Measurements from ENCODE around the gene HPSE2. TPM values are rescaled to one million over a fixed set of nuclear protein-coding genes. Genes with fewer than 3 reads are reported as not detected.

HPSE2 gene
- total and polyA plus RNA-seq, 2 of the 13 experiments (the other 11 are each of a cell fraction or from before 2014, with no cell fraction given) = 0.01 TPM; not detected in 1

DNA sequence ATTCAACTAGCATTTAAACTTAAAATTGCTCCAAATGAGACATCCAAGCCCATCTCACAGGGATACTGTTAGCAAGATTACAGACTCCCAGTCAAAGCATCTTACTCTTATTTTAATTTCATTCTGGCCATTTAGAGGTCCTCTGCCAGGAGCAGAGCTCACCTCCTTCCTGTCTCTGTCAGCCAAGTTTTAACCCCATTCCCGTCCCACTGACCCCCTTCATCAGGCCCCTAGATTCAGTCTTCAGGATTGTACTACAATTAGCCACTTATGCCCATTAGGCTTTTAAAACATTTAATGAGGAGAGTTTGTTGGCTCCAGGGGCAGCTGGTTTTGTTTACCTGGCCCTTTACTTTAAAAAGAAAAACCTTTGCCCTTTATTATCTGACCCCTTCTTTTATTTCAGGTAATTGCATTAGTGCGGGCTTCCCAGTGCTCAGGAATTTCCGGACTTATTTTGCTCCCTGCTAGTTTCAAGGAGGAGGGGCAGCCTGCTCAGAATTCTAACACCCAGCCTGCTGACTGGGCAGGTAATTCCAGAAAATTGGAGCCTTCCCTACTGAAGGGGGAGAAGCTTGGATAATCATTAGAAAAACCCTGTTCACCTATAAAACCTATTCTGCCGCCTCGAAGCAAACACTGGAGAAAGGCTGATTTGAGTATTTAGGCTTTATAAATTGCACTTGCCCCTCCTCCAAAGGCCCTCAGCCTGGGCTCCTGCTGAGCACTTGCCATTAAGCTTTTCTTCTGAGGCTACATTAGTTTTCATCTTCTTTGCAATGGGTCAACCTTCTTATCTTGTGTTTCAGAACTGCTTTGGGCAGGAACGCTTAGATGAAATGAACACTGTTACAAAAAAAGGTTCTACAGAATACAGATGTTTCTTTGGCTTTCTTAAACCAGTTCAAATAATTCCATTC is 588.4 kb downstream of the HPSE2 start:
- no peak for ATAC-seq
- H3K4me3 ChIP-seq (replicated peaks in 1 of 3; ENCODE audit: insufficient read depth in 1 of 3, low read depth in 2 of 3, low read length in 3 of 3) = no peak overlapping the region
- in situ Hi-C loops (cut with HindIII; ENCODE audit: extremely low pct_ligation_motif_present, low pct_unique_long_range_greater_than_20kb) = no loop called here
- no peaks in the 10 kb centered on the region for H3K4me1 ChIP-seq (ENCODE audit: insufficient read depth, low read length)
- no peak overlapping the region for H3K4me2 ChIP-seq (ENCODE audit: low read depth, low read length)
- H2AFZ ChIP-seq (ENCODE audit: low read length) = no peak overlapping the region
- BruUV-seq (replicated peaks) = no TSS peak
- no peak for FAIRE-seq
- H3K27ac ChIP-seq (ENCODE audit: extremely low read length, insufficient read depth, low read length) = no peak overlapping the region
- no peaks in the 10 kb centered on the region for H3K27me3 ChIP-seq (ENCODE audit: control insufficient read depth in 1 of 2, insufficient read depth in 2 of 2, low read length in 2 of 2)
- CTCF ChIA-PET (ENCODE audit: low intra/inter-chr PET ratio, low total read pairs) = no interaction called here
- TF ChIP-seq ZBTB21 (CRISPR knock-in tag; IDR thresholded peaks at IDR 0.05) (no peak), CEBPB (IDR thresholded peaks at IDR 0.05; ENCODE audit: borderline replicate concordance, low read depth, low read length) (no peak), SP4 (CRISPR knock-in tag; IDR thresholded peaks at IDR 0.05) (no peak), RBAK (CRISPR knock-in tag; IDR thresholded peaks at IDR 0.05) (no peak)
- TF ChIP-seq, protein P1, sequence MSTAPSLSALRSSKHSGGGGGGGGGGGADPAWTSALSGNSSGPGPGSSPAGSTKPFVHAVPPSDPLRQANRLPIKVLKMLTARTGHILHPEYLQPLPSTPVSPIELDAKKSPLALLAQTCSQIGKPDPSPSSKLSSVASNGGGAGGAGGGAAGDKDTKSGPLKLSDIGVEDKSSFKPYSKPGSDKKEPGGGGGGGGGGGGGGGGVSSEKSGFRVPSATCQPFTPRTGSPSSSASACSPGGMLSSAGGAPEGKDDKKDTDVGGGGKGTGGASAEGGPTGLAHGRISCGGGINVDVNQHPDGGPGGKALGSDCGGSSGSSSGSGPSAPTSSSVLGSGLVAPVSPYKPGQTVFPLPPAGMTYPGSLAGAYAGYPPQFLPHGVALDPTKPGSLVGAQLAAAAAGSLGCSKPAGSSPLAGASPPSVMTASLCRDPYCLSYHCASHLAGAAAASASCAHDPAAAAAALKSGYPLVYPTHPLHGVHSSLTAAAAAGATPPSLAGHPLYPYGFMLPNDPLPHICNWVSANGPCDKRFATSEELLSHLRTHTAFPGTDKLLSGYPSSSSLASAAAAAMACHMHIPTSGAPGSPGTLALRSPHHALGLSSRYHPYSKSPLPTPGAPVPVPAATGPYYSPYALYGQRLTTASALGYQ (CRISPR knock-in tag; IDR thresholded peaks at IDR 0.05) = no peak
- TF ChIP-seq, protein P2, sequence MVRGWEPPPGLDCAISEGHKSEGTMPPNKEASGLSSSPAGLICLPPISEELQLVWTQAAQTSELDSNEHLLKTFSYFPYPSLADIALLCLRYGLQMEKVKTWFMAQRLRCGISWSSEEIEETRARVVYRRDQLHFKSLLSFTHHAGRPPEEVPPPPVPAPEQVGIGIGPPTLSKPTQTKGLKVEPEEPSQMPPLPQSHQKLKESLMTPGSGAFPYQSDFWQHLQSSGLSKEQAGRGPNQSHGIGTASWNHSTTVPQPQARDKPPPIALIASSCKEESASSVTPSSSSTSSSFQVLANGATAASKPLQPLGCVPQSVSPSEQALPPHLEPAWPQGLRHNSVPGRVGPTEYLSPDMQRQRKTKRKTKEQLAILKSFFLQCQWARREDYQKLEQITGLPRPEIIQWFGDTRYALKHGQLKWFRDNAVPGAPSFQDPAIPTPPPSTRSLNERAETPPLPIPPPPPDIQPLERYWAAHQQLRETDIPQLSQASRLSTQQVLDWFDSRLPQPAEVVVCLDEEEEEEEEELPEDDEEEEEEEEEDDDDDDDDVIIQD (CRISPR knock-in tag; IDR thresholded peaks at IDR 0.05; ENCODE audit: low read depth) = no peak
- TF ChIP-seq, protein P3, sequence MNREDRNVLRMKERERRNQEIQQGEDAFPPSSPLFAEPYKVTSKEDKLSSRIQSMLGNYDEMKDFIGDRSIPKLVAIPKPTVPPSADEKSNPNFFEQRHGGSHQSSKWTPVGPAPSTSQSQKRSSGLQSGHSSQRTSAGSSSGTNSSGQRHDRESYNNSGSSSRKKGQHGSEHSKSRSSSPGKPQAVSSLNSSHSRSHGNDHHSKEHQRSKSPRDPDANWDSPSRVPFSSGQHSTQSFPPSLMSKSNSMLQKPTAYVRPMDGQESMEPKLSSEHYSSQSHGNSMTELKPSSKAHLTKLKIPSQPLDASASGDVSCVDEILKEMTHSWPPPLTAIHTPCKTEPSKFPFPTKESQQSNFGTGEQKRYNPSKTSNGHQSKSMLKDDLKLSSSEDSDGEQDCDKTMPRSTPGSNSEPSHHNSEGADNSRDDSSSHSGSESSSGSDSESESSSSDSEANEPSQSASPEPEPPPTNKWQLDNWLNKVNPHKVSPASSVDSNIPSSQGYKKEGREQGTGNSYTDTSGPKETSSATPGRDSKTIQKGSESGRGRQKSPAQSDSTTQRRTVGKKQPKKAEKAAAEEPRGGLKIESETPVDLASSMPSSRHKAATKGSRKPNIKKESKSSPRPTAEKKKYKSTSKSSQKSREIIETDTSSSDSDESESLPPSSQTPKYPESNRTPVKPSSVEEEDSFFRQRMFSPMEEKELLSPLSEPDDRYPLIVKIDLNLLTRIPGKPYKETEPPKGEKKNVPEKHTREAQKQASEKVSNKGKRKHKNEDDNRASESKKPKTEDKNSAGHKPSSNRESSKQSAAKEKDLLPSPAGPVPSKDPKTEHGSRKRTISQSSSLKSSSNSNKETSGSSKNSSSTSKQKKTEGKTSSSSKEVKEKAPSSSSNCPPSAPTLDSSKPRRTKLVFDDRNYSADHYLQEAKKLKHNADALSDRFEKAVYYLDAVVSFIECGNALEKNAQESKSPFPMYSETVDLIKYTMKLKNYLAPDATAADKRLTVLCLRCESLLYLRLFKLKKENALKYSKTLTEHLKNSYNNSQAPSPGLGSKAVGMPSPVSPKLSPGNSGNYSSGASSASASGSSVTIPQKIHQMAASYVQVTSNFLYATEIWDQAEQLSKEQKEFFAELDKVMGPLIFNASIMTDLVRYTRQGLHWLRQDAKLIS (CRISPR knock-in tag; IDR thresholded peaks at IDR 0.05) = no peak
- no peaks in the 10 kb centered on the region for H3K9me3 ChIP-seq (ENCODE audit: low read length)
- H3K79me2 ChIP-seq (ENCODE audit: insufficient read depth, low read length) = no peaks in the 10 kb centered on the region
- POLR2A ChIA-PET = no interaction called here
- WGBS (ENCODE audit: low lambda C conversion rate) = 2% methylated on average over 6 of the region's 6 CpGs
- intact Hi-C loops (cut with micrococcal nuclease; ENCODE audit: unreplicated experiment) = no loop called here
- no peak overlapping the region for H3K9ac ChIP-seq (ENCODE audit: insufficient read depth, low read depth, low read length)
- no peaks in the 10 kb centered on the region for H4K20me1 ChIP-seq (ENCODE audit: insufficient read depth, low read length)
- H3K36me3 ChIP-seq (replicated peaks in 1 of 2; ENCODE audit: control insufficient read depth in 1 of 2, insufficient read depth in 2 of 2, low read length in 2 of 2) = no peaks in the 10 kb centered on the region
- DNase-seq (ENCODE audit: low spot score) = no peak
